ENCODE results near the gene USP17L17.
A peak's percentile ranks its signal among the peaks of the same experiment; 100 is the strongest.
"Not testable (repeated sequence)": the region's sequence is repeated elsewhere in the genome, so short reads cannot be mapped to it uniquely, and the experiment has no call there.

The USP17L17 gene

GRCh38 chr4:9243579-9243978 lies at the start of gene USP17L17:
Gene USP17L17, plus strand, starts transcription at chr4:9243879. Its CDS starts 0 bp downstream, at chr4:9243879.
- not testable (repeated sequence) for DNase-seq (ENCODE audit: low read depth)

- DNase-seq (ENCODE audit: low read depth), result not testable (repeated sequence)
Measured at GRCh38 chr4:9210357-9210756, 33.3 kb upstream of the USP17L17 start, which contains the start of gene USP17L10. Gene USP17L10, plus strand, starts transcription at chr4:9210657. Its CDS starts 0 bp downstream, at chr4:9210657.

GRCh38 chr4:9214701-9215100 lies 29.0 kb upstream of the USP17L17 start:
- not testable (repeated sequence) for DNase-seq (ENCODE audit: low read depth)

GRCh38 chr4:9215105-9215504 lies 28.6 kb upstream of the USP17L17 start, which contains the start of gene USP17L11:
Gene USP17L11, plus strand, starts transcription at chr4:9215405. Its CDS starts 0 bp downstream, at chr4:9215405.
- not testable (repeated sequence) for DNase-seq (ENCODE audit: low read depth)

- not testable (repeated sequence) for DNase-seq (ENCODE audit: low read depth)
Measured at GRCh38 chr4:9219852-9220251, 23.8 kb upstream of the USP17L17 start, which contains the start of gene USP17L12. Gene USP17L12, plus strand, starts transcription at chr4:9220152. Its CDS starts 0 bp downstream, at chr4:9220152.

GRCh38 chr4:9224596-9224995 lies 19.1 kb upstream of the USP17L17 start, which contains the start of gene USP17L13:
Gene USP17L13, plus strand, starts transcription at chr4:9224896. Its CDS starts 0 bp downstream, at chr4:9224896.
- not testable (repeated sequence) for DNase-seq (ENCODE audit: low read depth)

GRCh38 chr4:9230249-9230648 lies 13.4 kb upstream of the USP17L17 start:
- DNase-seq (ENCODE audit: low read depth), result not testable (repeated sequence)

- not testable (repeated sequence) for DNase-seq (ENCODE audit: low read depth)
Measured at GRCh38 chr4:9234085-9234484, 9.6 kb upstream of the USP17L17 start, which contains the start of gene USP17L15. Gene USP17L15, plus strand, starts transcription at chr4:9234385. Its CDS starts 0 bp downstream, at chr4:9234385.

- not testable (repeated sequence) for DNase-seq (ENCODE audit: low read depth)
Measured at GRCh38 chr4:9238461-9238860, 5.2 kb upstream of the USP17L17 start.

- DNase-seq (ENCODE audit: low read depth), result peak; percentile 0
Measured at GRCh38 chr4:9247953-9248680, 4.4 kb downstream of the USP17L17 start, which contains the start of gene USP17L18. Gene USP17L18, plus strand, starts transcription at chr4:9248630. Its CDS starts 0 bp downstream, at chr4:9248630.

GRCh38 chr4:9253078-9253477 lies 9.4 kb downstream of the USP17L17 start, which contains the start of gene USP17L19:
Gene USP17L19, plus strand, starts transcription at chr4:9253378. Its CDS starts 0 bp downstream, at chr4:9253378.
- DNase-seq (ENCODE audit: low read depth), result not testable (repeated sequence)

- not testable (repeated sequence) for DNase-seq (ENCODE audit: low read depth)
Measured at GRCh38 chr4:9257824-9258223, 14.1 kb downstream of the USP17L17 start, which contains the start of gene USP17L20. Gene USP17L20, plus strand, starts transcription at chr4:9258124. Its CDS starts 0 bp downstream, at chr4:9258124.

- not testable (repeated sequence) for DNase-seq (ENCODE audit: low read depth)
Measured at GRCh38 chr4:9262572-9262971, 18.9 kb downstream of the USP17L17 start, which contains the start of gene USP17L21. Gene USP17L21, plus strand, starts transcription at chr4:9262872. Its CDS starts 0 bp downstream, at chr4:9262872.

- not testable (repeated sequence) for DNase-seq (ENCODE audit: low read depth)
Measured at GRCh38 chr4:9267319-9267718, 23.6 kb downstream of the USP17L17 start, which contains the start of gene USP17L22. Gene USP17L22, plus strand, starts transcription at chr4:9267619. Its CDS starts 0 bp downstream, at chr4:9267619.

- not testable (repeated sequence) for DNase-seq (ENCODE audit: low read depth)
Measured at GRCh38 chr4:9271719-9272118, 28.0 kb downstream of the USP17L17 start.
